ENCODE data around the gene DVL3.

- TF ChIP-seq, protein P1, sequence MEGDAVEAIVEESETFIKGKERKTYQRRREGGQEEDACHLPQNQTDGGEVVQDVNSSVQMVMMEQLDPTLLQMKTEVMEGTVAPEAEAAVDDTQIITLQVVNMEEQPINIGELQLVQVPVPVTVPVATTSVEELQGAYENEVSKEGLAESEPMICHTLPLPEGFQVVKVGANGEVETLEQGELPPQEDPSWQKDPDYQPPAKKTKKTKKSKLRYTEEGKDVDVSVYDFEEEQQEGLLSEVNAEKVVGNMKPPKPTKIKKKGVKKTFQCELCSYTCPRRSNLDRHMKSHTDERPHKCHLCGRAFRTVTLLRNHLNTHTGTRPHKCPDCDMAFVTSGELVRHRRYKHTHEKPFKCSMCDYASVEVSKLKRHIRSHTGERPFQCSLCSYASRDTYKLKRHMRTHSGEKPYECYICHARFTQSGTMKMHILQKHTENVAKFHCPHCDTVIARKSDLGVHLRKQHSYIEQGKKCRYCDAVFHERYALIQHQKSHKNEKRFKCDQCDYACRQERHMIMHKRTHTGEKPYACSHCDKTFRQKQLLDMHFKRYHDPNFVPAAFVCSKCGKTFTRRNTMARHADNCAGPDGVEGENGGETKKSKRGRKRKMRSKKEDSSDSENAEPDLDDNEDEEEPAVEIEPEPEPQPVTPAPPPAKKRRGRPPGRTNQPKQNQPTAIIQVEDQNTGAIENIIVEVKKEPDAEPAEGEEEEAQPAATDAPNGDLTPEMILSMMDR (IDR thresholded peaks at IDR 0.05; ENCODE audit: low read length) = no peak
- TF ChIP-seq EZH2 (IDR thresholded peaks at IDR 0.05; ENCODE audit: borderline replicate concordance, low read length) = no peak
Observed at GRCh38 chr3:184188080-184188479, 32.9 kb downstream of the DVL3 start.

Measured in OCI-LY1 (cell line).